Measurements from ENCODE around the gene ZNRF1.

DNA sequence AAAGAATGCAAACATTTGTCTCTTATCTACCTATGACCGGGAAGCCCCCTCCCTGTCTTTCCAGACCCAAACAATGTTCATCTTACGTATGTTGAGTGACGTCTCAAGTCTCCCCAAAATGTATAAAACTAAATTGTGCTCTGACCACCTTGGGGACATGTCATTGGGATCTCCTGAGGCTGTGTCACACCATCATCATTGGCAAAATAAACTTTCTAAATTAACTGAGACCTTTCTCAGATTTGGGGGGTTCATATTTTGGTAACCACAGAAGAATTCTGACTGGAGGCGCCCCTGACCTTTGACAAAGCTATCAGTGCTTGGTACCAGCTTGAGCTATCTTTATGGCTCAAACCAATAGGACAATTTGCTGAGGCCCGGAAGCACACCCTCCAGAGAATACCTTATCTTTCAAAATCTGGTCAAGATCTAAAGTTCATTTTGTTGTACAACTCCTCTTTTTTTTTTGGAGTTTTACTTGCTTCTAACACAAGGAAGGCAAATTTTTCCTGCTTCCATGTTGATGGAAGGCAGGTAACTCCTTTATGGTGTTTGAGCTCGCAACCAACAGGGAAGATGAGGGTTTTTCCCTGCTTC lies 120.2 kb downstream of the ZNRF1 start:
- no peak for TF ChIP-seq POLR2A (IDR thresholded peaks at IDR 0.05)
- TF ChIP-seq, protein P1, sequence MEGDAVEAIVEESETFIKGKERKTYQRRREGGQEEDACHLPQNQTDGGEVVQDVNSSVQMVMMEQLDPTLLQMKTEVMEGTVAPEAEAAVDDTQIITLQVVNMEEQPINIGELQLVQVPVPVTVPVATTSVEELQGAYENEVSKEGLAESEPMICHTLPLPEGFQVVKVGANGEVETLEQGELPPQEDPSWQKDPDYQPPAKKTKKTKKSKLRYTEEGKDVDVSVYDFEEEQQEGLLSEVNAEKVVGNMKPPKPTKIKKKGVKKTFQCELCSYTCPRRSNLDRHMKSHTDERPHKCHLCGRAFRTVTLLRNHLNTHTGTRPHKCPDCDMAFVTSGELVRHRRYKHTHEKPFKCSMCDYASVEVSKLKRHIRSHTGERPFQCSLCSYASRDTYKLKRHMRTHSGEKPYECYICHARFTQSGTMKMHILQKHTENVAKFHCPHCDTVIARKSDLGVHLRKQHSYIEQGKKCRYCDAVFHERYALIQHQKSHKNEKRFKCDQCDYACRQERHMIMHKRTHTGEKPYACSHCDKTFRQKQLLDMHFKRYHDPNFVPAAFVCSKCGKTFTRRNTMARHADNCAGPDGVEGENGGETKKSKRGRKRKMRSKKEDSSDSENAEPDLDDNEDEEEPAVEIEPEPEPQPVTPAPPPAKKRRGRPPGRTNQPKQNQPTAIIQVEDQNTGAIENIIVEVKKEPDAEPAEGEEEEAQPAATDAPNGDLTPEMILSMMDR (IDR thresholded peaks at IDR 0.05), result no peak

Measured in lower leg skin (tissue), 3 donors.